GOT3 (cell line): Measurements from ENCODE around the gene PDPN.

Experiments
- DNase-seq: peaks from one replicate; lab custom pipeline; 2025; ENCODE audit warnings: mixed read lengths; lab: John Stamatoyannopoulos, UW

PDPN gene

DNA sequence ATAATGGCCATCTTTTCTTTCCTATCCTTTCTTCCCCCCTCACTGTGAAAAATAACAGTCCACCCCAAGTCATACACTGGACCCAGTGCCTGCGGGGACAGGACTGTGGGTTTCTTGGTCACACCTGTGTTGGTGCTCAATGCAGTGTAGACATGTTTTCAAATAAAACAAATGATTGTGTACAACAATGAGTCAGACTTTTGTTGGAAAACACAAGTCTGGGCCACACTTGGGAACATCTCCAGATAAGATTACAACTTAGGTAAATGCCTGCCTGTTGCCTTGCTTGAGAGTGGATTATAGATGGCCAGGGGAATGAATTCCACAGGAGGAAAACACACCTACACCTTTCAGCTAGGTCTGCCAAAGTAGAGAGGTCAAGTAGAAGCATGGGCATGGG is 34.1 kb downstream of the PDPN start:
- DNase-seq: no peak

- no peak for DNase-seq
These were observed 34.9 kb downstream of the PDPN start for GRCh38 chr1:13618483-13618882.

- no peak for DNase-seq
These were observed 36.3 kb downstream of the PDPN start for GRCh38 chr1:13619909-13620308.

GRCh38 chr1:13620825-13621224 is 37.2 kb downstream of the PDPN start:
- no peak for DNase-seq

GRCh38 chr1:13622446-13622845 is 38.8 kb downstream of the PDPN start:
- DNase-seq: no peak

DNA sequence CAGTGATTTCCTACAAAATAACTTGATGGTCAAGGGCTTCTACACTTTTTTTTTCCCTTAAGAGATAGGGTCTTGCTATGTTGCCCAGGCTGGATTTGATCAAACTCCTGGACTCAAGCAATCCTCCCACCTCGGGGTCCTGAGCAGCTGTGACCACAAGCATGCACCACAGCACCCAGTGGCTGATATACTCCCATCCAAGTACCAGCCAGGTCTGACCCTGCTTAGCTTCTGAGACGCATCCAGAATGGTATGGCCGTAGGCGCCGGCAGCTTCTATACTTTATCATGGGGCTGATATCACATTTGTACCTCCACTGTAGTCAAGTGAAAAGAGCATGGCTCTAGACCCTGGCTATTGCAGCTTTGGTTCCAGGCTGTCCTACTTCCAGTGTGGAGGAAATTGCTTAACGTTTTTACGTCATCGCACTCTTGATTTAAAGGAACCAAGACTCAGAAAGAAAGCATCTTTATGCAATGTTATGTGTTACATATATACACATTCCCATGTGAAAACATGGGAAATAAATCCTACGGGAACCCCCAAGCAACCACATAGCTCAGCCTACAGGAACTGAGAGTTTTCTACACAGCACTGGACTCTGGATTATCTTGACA is 39.5 kb downstream of the PDPN start:
- DNase-seq: no peak

DNA sequence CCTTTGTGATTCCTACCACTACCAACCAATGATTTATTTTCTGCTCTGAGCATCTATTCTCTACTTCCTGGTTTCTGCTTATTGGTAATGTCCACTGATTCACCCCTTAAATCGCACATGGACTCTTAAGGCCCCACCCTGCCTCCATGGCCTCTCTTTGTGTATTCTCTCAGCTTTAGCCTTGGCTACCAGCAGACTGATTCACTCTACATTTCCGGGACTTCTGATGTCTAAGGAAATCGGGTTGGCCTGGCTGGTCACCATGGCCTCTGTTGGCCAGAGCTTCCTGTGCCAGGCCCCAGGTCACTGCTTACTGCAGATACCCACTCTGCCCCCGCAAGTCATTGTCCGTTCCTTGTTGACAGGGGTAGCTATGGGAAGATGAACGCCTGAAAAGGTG is 40.9 kb downstream of the PDPN start:
- no peak for DNase-seq

DNA sequence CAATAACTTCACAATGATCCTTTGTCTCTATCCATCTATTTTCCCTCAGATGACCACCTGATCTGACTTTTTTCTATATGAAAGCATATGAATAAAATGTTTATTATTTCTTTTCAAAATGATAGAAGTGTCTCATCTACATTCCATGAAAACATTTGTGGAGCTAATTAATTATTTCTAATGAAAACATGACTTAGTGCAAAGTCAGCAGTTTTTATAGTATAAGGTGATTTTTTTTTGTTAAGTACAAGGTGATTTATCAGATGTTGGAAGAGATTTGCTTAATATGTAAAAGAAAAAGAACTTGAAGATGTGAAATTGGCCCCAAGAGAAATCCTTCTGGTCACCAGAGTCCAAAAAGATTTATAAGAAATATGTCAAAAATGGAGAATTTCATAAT is 43.5 kb downstream of the PDPN start:
- DNase-seq: no peak

GRCh38 chr1:13628218-13628617 is 44.6 kb downstream of the PDPN start:
- no peak for DNase-seq

- DNase-seq: no peak
These were observed 45.1 kb downstream of the PDPN start for GRCh38 chr1:13628711-13629110.

DNA sequence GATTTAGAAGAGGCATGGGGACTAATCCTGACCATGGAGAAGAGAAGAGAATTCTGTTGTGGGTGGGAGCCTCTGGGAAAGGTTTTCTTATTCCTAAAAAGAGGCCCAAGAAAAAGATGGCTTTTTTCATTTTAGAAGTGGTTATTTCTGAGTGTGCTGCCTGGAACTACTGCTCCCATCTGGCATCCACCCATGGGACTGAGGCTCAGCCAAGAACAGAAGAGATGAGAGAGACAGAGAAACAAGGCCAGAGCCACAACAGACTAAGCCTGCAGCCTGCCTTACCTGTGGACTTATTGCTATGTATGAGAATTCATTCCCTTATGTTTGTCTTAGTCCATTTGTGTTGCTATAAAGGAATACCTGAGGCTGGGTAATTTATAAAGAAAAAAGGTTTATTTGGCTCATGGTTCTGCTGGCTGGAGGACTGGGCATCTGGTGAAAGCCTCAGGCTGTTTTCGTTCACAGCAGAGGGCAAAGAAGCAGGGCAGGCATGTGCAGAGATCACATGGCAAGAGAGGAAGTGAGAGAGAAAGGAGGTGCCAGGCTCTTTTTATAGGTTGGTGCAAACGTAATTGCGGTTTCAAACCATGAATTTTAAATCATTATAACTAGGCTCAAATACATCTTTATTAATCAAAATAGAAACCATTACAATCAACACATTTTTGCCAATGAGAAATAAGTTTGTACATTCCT is 58.8 kb downstream of the PDPN start:
- DNase-seq: no peak

- DNase-seq: no peak
These were observed 59.4 kb downstream of the PDPN start for GRCh38 chr1:13643017-13643416.

GRCh38 chr1:13646521-13646920 is 62.9 kb downstream of the PDPN start:
- no peak for DNase-seq

- DNase-seq: no peak
These were observed 67.6 kb downstream of the PDPN start for GRCh38 chr1:13651279-13651678.

- no peak for DNase-seq
These were observed 68.6 kb downstream of the PDPN start for GRCh38 chr1:13652238-13652637.

GRCh38 chr1:13661539-13661938 is 77.9 kb downstream of the PDPN start:
- DNase-seq: no peak

GRCh38 chr1:13662493-13662892 is 78.9 kb downstream of the PDPN start:
- DNase-seq: no peak

- DNase-seq: no peak
These were observed 80.3 kb downstream of the PDPN start for GRCh38 chr1:13663969-13664368.

DNA sequence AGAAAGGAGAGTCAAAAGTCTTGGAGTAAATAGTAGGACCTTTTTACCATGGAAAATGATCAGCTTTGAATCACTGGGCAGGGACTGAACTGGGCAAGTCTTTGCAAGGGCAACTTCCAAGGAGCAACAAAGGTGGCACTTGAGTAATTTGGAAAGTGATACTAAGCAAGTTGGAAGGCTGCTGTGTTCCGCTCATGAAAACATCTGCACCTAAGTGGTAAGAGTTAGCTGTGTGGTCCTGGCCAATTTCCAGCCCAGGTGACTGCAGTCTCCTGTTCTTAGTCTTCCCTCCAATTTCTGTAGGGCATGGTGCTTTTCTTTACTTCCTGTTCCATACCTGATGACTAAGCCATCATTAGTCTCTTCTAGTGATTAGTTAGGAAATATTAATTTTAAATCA is 80.8 kb downstream of the PDPN start:
- DNase-seq: no peak

DNA sequence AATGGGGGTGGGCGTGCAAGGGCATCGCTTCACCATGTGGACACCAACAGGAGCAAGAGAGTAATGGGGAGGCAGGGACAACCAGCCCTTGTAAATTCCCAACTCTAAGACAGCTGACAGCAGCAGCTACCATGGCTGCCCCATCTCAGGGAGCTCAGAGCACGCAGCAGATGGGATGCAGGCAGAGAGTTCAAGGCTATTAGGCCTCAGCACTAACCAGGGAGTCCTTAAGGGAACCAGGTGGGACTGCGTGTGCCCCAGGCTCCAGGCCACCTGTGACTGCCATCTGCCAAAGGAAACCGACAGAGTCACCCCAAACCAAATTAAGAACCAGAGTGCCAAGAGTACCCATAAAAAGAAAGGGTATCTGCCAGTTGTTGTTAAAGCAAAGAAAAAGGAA is 82.7 kb downstream of the PDPN start:
- no peak for DNase-seq
